HG02852 (cell line): ENCODE results near the gene ALDH1L1.

Experiments used
- ATAC-seq: cut with Tn5 transposase; IDR thresholded peaks from one replicate; pipeline ENCODE4 v1.9.1; 2021; ENCODE audit warnings: mild to moderate bottlenecking, moderate library complexity; ENCODE audit not compliant: unreplicated experiment

ALDH1L1 gene

DNA sequence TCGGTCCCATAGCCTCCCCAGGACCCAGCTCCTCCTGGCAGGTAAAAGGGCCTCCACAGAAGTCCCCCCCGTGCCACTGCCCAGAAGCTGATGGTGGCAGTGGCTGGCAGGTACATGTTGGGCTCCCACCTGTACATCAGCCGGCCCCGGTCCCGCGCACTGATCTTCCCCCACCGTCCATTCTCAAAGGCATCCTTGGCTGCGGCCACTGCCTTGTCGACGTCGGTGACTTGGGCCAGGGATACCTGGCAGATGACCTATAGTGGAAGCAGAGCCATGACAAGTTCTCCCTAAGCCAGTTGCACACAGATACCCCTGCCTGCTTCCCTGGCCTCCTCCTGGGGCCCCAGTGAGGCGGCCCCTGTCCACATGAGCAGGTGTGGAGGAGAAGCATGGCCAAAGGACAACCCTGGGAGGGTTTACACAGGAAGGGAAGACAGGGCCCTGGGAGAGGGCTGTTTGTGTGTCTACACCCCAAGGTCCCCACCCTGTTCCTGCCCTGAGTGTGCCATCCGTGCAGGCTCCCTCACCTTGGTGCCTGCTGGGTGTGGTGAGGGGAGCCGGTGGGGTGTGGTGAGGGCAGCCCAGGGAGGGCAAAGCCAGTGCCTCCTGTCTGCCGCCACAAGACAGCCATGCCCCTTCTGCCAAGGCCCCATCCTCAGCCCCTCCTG is 44.8 kb downstream of the ALDH1L1 start:
- ATAC-seq = no peak

DNA sequence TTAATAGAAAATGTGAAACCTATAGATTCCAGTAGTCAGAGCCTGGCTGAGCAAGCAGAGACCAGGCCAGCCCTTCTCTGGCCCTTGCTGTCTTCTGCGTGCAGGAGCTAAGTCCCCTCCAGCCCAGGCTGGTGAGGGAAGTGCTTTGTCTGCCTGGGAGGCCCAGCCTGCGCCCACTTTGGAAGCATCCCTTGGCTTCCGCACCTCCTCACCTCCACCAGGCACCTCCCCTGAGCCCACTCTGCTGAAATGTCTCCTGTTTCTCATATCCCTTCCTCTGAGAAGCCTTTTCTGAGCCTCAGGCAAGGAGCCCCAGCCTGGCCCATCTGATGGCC is 45.3 kb downstream of the ALDH1L1 start:
- no peak for ATAC-seq

DNA sequence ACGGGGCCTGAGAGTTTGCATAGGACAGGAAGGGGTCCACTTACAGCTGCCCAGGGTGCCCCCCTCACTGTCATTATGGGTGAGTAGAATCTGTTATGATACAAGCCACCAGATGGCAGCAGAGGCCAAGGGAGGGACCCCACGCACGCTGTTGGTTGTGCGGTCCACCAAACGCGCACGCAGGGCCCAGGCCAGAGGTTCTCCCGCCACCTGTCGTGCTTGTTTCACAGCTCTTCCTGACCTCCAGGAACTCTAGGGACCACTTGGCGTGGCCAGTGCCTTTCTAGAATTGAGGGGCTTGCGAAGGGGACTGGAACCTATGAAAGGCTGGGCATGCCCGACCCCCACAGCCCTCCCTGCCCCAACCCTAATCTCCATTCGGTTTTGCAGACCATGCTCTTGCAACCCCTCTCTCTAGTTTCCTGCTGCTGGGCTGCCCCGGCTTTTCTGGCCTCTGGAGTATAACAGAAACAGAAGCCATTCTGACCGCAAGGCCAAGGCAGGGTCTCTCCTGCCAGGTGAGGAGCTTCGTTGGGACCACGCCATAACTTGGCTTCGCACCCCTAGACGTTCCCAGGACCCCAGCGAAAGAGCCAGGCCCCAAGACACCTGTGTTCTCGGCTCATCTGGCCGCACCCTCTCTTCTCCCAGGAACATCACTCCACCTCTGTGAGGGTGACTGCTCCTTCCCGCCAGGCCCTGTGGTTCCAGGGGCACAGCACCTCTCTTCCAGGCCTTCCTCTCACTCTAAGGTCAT is 46.0 kb downstream of the ALDH1L1 start:
- ATAC-seq = no peak

DNA sequence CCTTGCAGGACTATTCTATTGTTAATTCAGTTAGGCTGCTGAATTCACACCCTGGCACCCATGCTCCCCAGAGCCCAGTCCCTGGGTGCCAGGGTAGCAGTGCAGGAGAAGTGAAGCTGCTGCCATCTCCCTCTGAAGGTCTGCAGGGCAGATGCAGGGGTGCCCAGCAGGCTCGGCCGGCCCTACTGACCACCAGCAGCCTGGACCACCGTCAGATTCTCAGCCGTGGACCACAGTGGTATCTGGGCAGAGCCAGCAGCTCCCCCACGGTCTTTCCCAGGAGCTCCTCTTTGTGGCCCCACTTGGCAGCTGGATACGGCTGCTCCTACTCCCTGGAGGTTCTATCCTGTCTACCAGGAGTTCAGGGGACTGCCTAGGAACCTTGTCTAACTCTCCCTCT is 46.8 kb downstream of the ALDH1L1 start:
- ATAC-seq = no peak

DNA sequence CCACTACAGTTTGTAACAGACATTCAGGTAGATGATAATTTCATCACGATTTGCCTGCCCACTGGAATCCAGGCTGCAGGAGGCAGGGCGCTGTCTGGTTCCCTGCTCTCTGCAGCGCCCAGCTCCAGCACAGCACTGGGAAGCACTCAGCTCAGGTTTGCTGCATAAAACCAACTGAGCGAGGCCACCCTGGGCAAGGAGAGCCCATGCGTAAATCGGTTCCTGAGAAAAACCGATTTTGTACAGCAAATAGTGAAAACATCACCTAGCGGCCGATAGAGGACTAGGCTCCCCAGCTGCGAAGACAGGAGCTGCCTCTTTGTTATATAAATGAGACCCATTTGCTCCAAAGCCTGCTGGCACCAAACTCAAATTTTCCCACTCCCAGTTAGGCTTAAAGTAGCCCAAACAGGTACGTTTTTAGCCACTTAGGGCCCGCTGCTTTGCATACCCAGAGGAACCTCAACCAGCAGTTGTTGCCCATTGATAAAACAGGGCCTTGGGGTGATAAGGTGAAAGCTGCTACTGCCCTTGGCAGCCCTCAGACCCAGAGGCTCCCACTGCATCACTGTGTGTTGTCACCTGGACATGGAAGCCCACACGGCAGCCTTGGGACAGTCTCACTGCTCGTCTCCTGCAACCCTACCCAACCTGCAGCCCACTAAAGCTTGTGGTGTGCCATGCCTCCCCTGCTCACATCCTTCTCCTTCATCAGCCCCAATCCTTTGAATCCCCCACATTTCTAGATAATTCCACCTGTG is 47.5 kb downstream of the ALDH1L1 start:
- ATAC-seq = no peak

DNA sequence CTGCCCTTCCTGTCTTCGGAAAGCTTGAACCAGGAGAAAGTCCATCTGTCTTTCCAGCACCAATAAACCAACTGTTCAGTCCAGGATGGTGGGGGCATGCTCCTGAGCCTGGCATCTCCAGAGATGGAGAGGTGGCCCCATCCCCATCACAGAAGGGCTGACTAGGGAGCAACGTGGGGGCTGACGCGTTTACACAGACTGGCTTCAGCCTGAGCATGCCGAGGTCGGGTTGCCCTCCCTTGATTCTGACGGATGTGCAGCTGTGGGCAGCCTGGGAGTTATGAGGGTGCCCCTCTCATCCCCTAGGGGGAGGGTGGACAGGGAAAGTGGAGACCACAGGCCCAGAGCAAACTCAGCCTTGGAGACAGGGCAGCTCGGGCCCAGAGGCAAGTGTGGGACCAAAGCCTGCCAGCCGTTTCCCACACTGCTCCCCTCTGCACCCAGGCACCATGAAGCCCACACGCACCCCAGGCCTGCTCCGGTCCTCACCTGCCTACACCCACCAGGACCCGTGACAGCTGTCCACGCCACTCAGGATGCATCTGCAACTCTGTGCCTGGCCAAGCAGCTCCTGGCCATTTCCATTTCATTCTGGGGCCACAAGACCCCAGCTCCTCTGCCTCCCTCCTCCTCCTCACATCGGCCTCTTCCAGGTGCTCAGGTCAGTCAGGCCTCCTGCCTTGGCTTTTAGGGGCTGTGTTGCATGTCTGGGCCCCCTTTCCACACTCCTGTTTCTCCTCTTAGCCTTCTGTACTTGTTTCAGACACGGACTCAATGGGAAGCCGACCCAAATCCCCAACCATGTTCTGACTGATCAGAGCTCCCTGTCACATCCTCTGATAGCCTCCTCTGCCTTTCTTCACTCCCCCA is 48.3 kb downstream of the ALDH1L1 start:
- no peak for ATAC-seq

DNA sequence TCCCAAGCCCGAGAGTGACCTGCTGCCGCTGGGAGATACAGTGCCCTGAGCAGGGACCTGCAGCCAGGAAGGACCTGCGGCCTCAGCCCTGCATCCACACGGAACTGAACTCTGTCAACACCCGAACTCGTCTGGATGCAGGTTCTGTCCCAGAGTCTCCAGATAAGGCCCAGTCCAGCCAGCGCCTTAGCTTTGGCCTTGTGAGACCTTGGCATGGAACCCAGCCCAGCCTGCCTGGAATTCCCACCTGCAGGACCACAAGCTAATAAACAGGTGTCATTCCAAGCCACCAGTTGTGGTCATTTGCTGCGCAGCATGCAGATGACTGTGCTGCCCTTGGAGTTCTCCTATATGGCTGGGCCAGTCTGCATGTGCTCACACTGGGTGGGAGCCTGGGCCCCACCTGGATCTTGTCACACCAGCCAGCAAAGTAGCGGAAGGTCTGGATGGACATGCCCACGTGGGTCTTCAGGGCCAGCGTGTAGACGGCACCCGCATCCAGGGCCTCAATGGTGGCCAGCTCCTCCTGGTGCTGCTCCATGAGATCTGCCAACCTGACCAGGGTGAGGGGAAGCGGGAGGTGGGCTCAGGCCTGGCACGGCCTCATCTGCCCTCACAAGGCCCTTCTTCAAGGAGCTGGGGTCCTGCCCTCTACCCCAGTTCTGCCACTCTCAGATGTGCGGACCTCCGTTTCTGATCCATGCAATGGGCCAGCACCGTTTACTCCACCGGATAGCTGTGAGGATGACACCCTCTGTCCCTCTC is 49.2 kb downstream of the ALDH1L1 start:
- no peak for ATAC-seq

DNA sequence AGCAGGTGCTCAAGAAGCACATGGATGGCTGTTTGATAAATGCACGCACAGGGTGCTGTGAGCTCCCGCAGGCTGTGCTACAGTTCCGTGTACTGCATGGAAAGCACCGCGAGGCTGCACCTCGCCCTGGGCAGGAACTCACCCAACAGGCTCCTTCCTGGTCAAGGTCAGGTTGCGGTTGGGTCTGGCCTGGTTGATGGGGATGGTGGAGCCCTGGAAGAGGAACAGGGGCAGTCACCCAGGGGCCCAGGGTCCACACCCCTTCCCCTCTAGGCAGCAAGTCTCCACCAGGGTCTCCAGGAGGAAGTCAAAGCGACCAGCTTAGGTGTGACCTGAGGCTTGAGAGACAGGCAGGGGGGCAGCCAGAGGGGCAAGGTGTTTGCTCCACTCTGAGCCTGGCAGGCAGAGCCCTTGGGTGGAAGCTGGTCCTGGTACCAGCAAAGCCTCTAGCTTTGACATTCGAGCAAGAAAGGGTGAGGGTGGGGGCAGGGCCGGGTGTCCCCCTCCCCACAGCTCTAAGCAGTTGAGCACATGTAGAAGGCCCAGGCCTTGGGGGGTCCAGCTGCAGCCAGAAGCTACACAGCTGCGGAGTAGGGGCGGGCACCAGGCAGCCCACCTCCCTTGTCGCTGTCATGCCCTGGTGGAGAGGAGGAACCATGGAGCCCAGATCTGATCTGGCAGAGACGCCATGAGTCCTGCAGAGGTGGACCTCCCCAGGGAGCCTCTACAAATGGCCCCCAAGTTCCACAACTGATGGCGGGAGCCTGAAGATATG is 50.1 kb downstream of the ALDH1L1 start:
- no peak for ATAC-seq

DNA sequence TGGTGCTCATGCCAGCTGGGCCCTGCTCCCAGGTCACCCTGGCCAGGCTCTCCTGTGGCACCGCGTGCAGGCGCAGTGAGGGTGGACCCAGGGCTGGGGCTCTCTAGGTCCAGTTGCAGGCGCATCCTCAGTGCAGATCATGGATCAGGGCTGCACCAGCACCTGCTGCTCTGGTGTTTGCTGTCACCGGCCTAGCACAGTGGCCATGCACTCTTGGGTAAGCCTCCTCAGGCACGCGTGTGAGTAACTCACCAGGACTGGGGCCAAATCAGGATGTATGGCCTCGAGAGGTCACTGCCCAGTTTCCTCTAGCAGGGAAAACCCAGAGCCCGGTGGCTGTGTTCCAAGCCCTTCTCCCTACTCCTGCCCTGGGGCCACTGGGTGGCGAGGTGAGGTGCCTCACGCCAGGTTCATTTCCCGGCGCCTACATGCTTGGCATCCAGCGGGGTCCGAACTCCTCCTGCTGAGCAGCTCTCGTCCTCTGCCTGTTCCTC is 50.9 kb downstream of the ALDH1L1 start:
- ATAC-seq = no peak

DNA sequence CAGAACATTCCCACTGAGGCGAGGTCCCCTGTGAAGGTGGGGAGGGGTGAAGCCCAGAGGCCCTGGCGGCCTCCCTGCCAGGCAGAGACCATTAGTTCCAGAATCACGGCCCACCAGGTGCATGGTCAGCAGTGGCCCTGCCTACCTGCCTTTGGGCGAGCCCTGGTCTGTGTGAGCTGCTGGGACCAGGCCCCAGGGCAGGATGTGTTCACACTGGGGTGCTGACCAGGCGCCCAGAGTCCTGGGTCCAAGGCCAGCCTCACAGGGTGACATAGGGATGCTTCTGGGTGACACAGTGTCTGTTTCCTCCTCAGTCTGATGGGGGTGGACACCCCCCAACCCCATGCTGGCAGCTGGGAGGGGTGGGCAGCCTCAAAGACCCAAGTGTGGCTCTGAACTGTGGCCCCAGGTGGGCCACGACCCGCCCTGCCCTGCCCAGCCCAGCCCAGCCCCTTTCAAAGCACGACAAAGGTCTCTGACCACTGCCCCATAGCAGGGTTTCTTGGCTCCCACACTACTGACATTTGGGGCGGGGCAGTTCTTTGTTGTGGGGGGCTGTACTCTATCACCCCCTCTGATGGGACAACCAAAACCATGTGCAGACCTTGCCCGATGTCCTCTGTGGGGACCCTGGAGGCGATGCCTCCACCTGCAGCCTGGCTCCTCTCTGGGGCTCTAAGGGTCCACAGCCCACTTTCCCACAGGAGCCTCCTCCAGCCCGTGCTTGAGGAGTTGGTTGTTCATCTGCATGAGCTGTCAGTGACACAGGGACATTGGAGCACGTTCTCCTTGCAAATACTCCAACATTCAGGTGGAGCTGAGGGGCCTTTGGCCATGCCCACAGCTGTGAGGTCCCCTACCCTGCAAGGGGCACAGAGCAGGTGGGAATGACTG is 51.6 kb downstream of the ALDH1L1 start:
- no peak for ATAC-seq

DNA sequence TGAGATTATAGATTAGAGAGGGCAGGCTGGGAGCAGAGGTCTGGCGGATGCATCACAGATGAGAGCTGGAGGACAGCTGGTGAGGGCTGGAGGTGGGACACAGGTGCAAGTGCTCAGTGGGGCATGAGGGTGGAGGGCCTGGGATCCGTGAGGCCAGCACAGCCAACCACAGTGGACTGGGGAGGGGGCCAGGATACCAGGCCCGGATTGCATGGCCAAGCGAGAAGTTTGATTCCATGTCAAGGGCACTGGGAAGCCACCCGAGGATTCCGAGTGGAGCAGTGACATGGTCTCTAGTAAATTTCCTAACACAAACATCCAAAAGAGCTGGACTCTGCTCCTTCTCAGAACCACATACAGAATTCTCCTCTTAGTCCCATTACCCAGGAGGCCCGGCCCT is 52.5 kb downstream of the ALDH1L1 start:
- no peak for ATAC-seq

DNA sequence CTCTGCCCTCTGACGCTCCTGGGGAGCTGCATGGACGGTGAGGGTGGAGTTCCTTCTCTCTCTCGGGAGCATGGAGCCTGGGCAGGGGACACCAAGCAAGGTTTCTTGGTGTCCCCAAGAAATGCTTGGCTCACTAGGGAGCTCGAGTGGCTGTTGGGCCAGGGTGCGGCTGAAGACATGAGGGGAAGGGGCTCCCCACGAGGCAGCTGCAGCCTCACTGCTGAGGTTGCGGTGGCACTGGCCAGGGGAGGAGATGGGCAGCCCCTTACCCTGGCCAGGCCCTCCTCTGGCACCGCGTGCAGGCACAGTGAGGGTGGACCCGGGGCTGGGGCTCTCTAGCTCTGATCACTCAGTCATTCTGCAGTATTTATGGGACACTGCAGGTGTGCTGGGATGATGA is 52.9 kb downstream of the ALDH1L1 start:
- ATAC-seq = no peak

DNA sequence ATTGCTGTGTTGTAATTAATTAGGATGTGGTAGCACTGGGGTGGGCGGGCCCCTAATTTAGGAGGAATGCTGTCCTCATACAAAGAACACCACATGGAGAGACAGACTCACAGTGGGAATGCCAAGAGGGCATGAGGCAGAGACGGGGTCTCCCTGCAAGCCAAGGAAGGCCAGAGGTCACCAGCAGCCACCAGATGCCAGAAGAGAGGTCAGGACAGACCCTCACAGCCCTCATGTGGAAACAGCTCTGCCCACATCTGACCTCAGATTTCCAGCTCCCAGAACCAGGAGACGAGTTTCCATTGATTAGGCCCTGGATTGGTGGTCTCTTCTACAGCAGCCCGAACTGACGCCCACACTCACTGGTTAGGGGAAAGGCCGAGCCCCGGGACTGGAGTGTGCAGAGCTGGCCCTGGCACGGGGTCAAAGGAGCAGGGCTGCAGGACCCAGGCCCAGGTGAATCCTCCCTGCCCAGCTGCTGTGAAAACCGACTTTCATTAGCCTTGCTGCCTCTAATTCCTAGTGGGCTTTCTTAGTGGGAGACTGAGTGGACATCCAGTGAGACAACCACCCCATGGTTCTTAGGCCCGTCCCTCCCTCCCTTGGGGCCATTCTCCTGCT is 53.5 kb downstream of the ALDH1L1 start:
- ATAC-seq = no peak

DNA sequence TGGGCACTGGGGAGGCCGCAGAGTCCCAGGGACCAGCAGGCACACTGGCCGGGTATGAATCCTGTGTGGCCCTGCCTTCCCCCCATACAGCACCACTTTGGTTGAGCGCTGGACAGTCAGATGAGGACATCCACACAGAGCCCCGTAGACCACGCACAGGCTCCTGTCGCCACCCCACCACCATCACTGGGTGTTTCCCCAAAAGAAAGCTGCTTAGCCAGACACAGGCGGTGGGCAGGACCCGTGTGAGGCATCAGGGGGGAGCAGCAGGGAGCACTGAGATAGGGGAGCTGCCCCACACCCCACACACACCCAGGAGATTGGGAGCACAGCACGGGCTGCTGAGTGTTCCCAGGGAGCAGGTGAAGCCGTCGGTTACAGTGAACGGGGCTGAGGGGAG is 54.1 kb downstream of the ALDH1L1 start:
- no peak for ATAC-seq

DNA sequence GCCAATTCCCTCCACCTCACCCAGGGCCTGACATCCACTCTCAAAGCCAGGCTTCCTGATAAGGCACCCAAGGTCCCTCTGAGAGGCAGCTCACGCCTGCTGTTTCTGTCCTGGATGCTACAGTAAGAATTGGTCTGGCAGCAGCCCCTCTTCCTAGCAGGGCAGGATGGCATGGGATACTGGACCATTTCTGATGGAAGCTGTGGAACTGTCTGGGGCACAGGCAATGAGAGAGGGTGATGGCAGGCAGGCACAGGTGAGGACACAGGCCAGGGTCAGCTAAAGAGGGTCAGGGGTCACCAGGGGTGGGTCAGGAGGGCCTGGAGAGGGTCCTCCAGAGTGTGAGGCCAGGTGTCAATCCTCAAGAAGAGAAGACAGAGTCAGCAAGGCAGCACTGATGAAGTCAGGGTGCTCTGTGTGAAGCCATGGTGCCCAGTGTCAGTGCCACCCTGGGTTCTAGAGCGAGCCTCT is 54.6 kb downstream of the ALDH1L1 start:
- ATAC-seq = no peak

DNA sequence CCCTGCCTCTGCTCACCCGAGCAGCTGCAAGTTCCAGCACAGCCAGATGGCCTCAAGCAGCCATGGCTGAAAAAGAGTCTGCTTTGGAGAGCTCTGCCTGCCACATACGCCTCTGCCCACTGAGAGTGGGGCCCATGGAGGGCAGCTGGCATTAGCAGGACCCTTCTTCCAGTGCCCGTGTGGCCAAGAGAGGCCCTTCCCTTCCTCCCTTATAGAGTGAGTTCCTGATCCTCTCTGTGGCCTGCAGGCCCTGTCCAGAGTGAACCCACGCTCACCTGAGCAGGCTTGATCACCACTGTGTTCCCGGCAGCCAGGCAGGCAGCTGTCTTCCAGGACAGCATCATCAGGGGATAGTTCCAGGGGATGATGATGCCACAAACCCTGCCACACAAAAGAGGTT is 55.0 kb downstream of the ALDH1L1 start:
- ATAC-seq = no peak

DNA sequence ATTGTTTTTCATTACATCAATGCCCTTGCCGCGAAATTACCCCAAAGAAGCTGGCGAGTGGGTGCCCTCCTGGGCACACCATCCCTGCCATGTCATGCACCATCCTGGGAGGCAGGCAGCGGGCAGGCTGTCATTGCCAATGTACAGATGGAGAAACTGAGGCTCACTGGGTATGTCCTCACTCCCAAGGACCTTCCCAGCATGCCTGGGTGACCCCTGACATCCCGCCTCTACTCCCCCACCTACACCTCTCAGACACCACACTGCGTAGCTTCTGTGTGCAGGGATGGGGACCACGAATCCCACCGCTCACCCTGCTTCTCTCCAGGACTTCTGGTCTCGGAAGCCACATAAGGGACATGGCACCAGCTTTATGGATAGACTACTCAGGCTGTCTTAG is 55.5 kb downstream of the ALDH1L1 start:
- no peak for ATAC-seq
